ENCODE results near the gene KRT28. TPM values are rescaled to one million over a fixed set of nuclear protein-coding genes. Genes with fewer than 3 reads are reported as not detected.
"Not testable (repeated sequence)": the region's sequence is repeated elsewhere in the genome, so short reads cannot be mapped to it uniquely, and the experiment has no call there.

KRT28 gene
- total RNA-seq, 2 donors from 2014 or later, result not detected

- peaks cover 12 to 63% of the 10 kb centered on the region in 2 donors for H3K9me3 ChIP-seq
- no peaks in the 10 kb centered on the region for H3K27me3 ChIP-seq
- no peak for DNase-seq (ENCODE audit: low spot score)
- H3K4me1 ChIP-seq, result no peaks in the 10 kb centered on the region
- no peak overlapping the region for H3K27ac ChIP-seq
- TF ChIP-seq CTCF (IDR thresholded peaks at IDR 0.05), result no peak
- H3K4me3 ChIP-seq, result no peak overlapping the region
- H3K36me3 ChIP-seq, result no peaks in the 10 kb centered on the region
Measured at GRCh38 chr17:40760105-40761016, 39.4 kb downstream of the KRT28 start.

- H3K27ac ChIP-seq, result no peak within 1 kb of the TSS
- H3K36me3 ChIP-seq, result no peaks in the 10 kb centered on the region
- no peak for DNase-seq (ENCODE audit: low spot score)
Measured at GRCh38 chr17:40755231-40755630, 44.5 kb downstream of the KRT28 start, which contains the start of gene KRT25. KRT25 (minus strand) TSS chr17:40755331; CDS start chr17:40755271, 60 bp downstream.

GRCh38 chr17:40753804-40754203 lies 46.0 kb downstream of the KRT28 start:
- DNase-seq (ENCODE audit: low spot score), result no peak
- H3K9me3 ChIP-seq, result peaks cover 0 to 12% of the 10 kb centered on the region in 2 donors
- TF ChIP-seq CTCF (IDR thresholded peaks at IDR 0.05), result no peak
- H3K4me3 ChIP-seq, result no peak overlapping the region
- no peak overlapping the region for H3K27ac ChIP-seq
- no peaks in the 10 kb centered on the region for H3K27me3 ChIP-seq
- H3K36me3 ChIP-seq, result no peaks in the 10 kb centered on the region
- H3K4me1 ChIP-seq, result no peaks in the 10 kb centered on the region

More at GRCh38 chr17:40755231-40755630, 44.5 kb downstream of the KRT28 start, which contains the start of gene KRT25:
- Histone ChIP-seq H3K27me3 (no peaks in the 10 kb centered on the region), H3K9me3 (peaks cover 1 to 27% of the 10 kb centered on the region in 2 donors), H3K4me3 (no peak within 1 kb of the TSS), H3K4me1 (no peaks in the 10 kb centered on the region)
- no peak for TF ChIP-seq CTCF (IDR thresholded peaks at IDR 0.05)

- Histone ChIP-seq H3K4me1 (no peaks in the 10 kb centered on the region), H3K36me3 (no peaks in the 10 kb centered on the region), H3K27ac (no peak overlapping the region), H3K9me3 (no peaks in the 10 kb centered on the region), H3K4me3 (no peak overlapping the region), H3K27me3 (no peaks in the 10 kb centered on the region)
- no peak for DNase-seq (ENCODE audit: low spot score)
- TF ChIP-seq CTCF (IDR thresholded peaks at IDR 0.05), result no peak
Measured at GRCh38 chr17:40751065-40751464, 48.7 kb downstream of the KRT28 start.

- H3K27ac ChIP-seq, result no peak overlapping the region
- DNase-seq (ENCODE audit: low spot score), result no peak
- no peak overlapping the region for H3K4me3 ChIP-seq
- TF ChIP-seq CTCF (IDR thresholded peaks at IDR 0.05), result no peak
- no peaks in the 10 kb centered on the region for H3K9me3 ChIP-seq
- H3K27me3 ChIP-seq, result no peaks in the 10 kb centered on the region
- H3K36me3 ChIP-seq, result no peaks in the 10 kb centered on the region
- no peaks in the 10 kb centered on the region for H3K4me1 ChIP-seq
Measured at GRCh38 chr17:40750391-40750790, 49.4 kb downstream of the KRT28 start.

- DNase-seq (ENCODE audit: low spot score); H3K27ac ChIP-seq; H3K36me3 ChIP-seq; H3K4me1 ChIP-seq; H3K27me3 ChIP-seq; H3K9me3 ChIP-seq; H3K4me3 ChIP-seq: not testable (repeated sequence)
Measured at GRCh38 chr17:40748666-40749065, 51.1 kb downstream of the KRT28 start.

Other genes with a start within 250 kb of the KRT28 start
- under 1 TPM in 1 of 2 donors, not detected in 1; 0.28 TPM for gene CCR7, start 234.5 kb downstream of the KRT28 start, total RNA-seq
- gene SMARCE1, start 152.1 kb downstream of the KRT28 start, total RNA-seq, result 10 to 100 TPM; 50.4 to 54.9 TPM
- gene KRT222, start 134.8 kb downstream of the KRT28 start, total RNA-seq, result under 1 TPM in 1 of 2 donors, not detected in 1; 0.94 TPM
- gene KRT24, start 96.2 kb downstream of the KRT28 start, total RNA-seq, result not detected
- not detected for gene KRT25, start 44.6 kb downstream of the KRT28 start, total RNA-seq
- gene KRT26, start 27.8 kb downstream of the KRT28 start, total RNA-seq, result not detected
- gene KRT27, start 17.4 kb downstream of the KRT28 start, total RNA-seq, result not detected
- gene KRT10, start 22.7 kb upstream of the KRT28 start, total RNA-seq, result 10 to 100 TPM; 18.9 to 21.5 TPM
- gene KRT12, start 67.3 kb upstream of the KRT28 start, total RNA-seq, result not detected
- not detected for gene KRT20, start 85.3 kb upstream of the KRT28 start, total RNA-seq
- not detected for gene KRT23, start 137.7 kb upstream of the KRT28 start, total RNA-seq
- gene KRT39, start 167.0 kb upstream of the KRT28 start, total RNA-seq, result not detected
- gene KRT40, start 184.4 kb upstream of the KRT28 start, total RNA-seq, result not detected
- gene KRTAP3-3, start 194.2 kb upstream of the KRT28 start, total RNA-seq, result not detected
- not detected for gene KRTAP3-2, start 199.9 kb upstream of the KRT28 start, total RNA-seq
- gene KRTAP3-1, start 209.2 kb upstream of the KRT28 start, total RNA-seq, result not detected
- gene KRTAP1-5, start 227.2 kb upstream of the KRT28 start, total RNA-seq, result not detected
- gene KRTAP1-4, start 230.2 kb upstream of the KRT28 start, total RNA-seq, result not detected
- gene KRTAP1-3, start 234.9 kb upstream of the KRT28 start, total RNA-seq, result under 1 TPM in 1 of 2 donors, not detected in 1; 0.39 TPM
- gene KRTAP1-1, start 241.5 kb upstream of the KRT28 start, total RNA-seq, result not detected
- not detected for gene KRTAP2-1, start 247.4 kb upstream of the KRT28 start, total RNA-seq

All from right atrium auricular region (tissue), 2 donors.